Measurements from ENCODE around the gene ALG10.
"Not testable (repeated sequence)": the region's sequence is repeated elsewhere in the genome, so short reads cannot be mapped to it uniquely, and the experiment has no call there.

ALG10 gene

GRCh38 chr12:34022079-34022830 is at the start of gene ALG10:
TSS of gene ALG10 (plus strand) at chr12:34022496. CDS start at chr12:34022600, 104 bp downstream.
- peak; percentile 95 for DNase-seq

GRCh38 chr12:33972884-33973283 is 49.4 kb upstream of the ALG10 start:
- DNase-seq: not testable (repeated sequence)

- no peak for DNase-seq
These were observed 44.4 kb upstream of the ALG10 start for GRCh38 chr12:33977887-33978286.

GRCh38 chr12:33988197-33988805 is 34.0 kb upstream of the ALG10 start:
- no peak for DNase-seq

GRCh38 chr12:33988913-33989312 is 33.4 kb upstream of the ALG10 start:
- no peak for DNase-seq

- DNase-seq: no peak
These were observed 27.2 kb upstream of the ALG10 start for GRCh38 chr12:33994857-33995808.

- DNase-seq: not testable (repeated sequence)
These were observed 13.5 kb upstream of the ALG10 start for GRCh38 chr12:34008835-34009234.

GRCh38 chr12:34016361-34016760 is 5.9 kb upstream of the ALG10 start:
- DNase-seq: no peak

- DNase-seq: no peak
These were observed 1.2 kb upstream of the ALG10 start for GRCh38 chr12:34021071-34021470.

GRCh38 chr12:34027661-34028060 is 5.4 kb downstream of the ALG10 start:
- not testable (repeated sequence) for DNase-seq

- no peak for DNase-seq
These were observed 8.3 kb downstream of the ALG10 start for GRCh38 chr12:34030591-34030990.

GRCh38 chr12:34033628-34034296 is 11.5 kb downstream of the ALG10 start:
- DNase-seq: no peak

GRCh38 chr12:34038357-34038756 is 16.1 kb downstream of the ALG10 start:
- DNase-seq: not testable (repeated sequence)

- no peak for DNase-seq
These were observed 24.3 kb downstream of the ALG10 start for GRCh38 chr12:34046570-34046969.

- DNase-seq: not testable (repeated sequence)
These were observed 25.6 kb downstream of the ALG10 start for GRCh38 chr12:34047855-34048254.

- no peak for DNase-seq
These were observed 26.4 kb downstream of the ALG10 start for GRCh38 chr12:34048714-34049113.

GRCh38 chr12:34051486-34051885 is 29.2 kb downstream of the ALG10 start:
- no peak for DNase-seq

GRCh38 chr12:34054938-34055337 is 32.6 kb downstream of the ALG10 start:
- DNase-seq: no peak
